PC-3 (cell line): ENCODE data around the gene GDF2. TPM values are rescaled to one million over a fixed set of nuclear protein-coding genes. Genes with fewer than 3 reads are reported as not detected.

Experiments
- ATAC-seq: fragments of 200-7000 bp; cut with Tn5 transposase; 2 replicates; pipeline ENCODE4 v1.9.1; 2020; ENCODE audit warnings: mild to moderate bottlenecking, moderate library complexity
- BruUV-seq: library from RNA; stranded (reverse); fragments of 400-500 nt; replicated peaks from 2 replicates; lab custom pipeline; 2021; lab: Mats Ljungman, UMichigan
- CTCF ChIA-PET: fragments of 300-600 bp; sonication (Branson Sonifier 250); formaldehyde crosslinking; loops from one replicate; lab custom pipeline; 2022; ENCODE audit warnings: antibody characterized with exemption; lab: Charles Lee
- POLR2A ChIA-PET: fragments of 300-600 bp; sonication (Branson Sonifier 250); formaldehyde crosslinking; loops from one replicate; lab custom pipeline; 2022; ENCODE audit warnings: antibody characterized with exemption; ENCODE audit not compliant: unreplicated experiment; lab: Charles Lee
- DNase-seq: peaks from one replicate; pipeline ENCODE4 v3.0.0-alpha.2; 2015
- H2AFZ ChIP-seq: fragments of 300-600 bp; sonication (generic); 2 replicates; pipeline ENCODE4 v1.6.0; 2016; ENCODE audit warnings: antibody characterized with exemption, low read length
- H3F3A ChIP-seq: fragments of 300-600 bp; sonication (generic); one replicate; pipeline ENCODE4 v1.6.0; 2017; ENCODE audit warnings: antibody characterized with exemption, low read length, control low read depth, mild to moderate bottlenecking; ENCODE audit not compliant: unreplicated experiment
- H3K27ac ChIP-seq: fragments of 300-600 bp; sonication (generic); 2 replicates; pipeline ENCODE4 v1.5.1; 2016; ENCODE audit warnings: mild to moderate bottlenecking, low read length
- H3K27me3 ChIP-seq: fragments of 300-600 bp; sonication (generic); 2 replicates; pipeline ENCODE4 v1.6.1; 2016; ENCODE audit warnings: low read length, mixed read lengths
- H3K36me3 ChIP-seq: fragments of 300-600 bp; sonication (generic); 2 replicates; pipeline ENCODE4 v1.6.1; 2016; ENCODE audit warnings: low read depth, mixed run types, low read length, mixed read lengths
- H3K4me1 ChIP-seq: fragments of 300-600 bp; sonication (generic); 2 replicates; pipeline ENCODE4 v1.5.1; 2016; ENCODE audit warnings: low read length; ENCODE audit not compliant: insufficient read depth
- H3K4me2 ChIP-seq: fragments of 300-600 bp; sonication (generic); 2 replicates; pipeline ENCODE4 v1.6.0; 2016; ENCODE audit warnings: low read length
- H3K4me3 ChIP-seq: fragments of 300-600 bp; sonication (generic); 2 replicates; pipeline ENCODE4 v1.5.1; 2016; ENCODE audit warnings: mild to moderate bottlenecking, low read length, mixed read lengths
- H3K79me2 ChIP-seq: fragments of 300-600 bp; sonication (generic); 2 replicates; pipeline ENCODE4 v1.6.1; 2017; ENCODE audit warnings: low read length, mixed read lengths
- H3K9ac ChIP-seq: fragments of 300-600 bp; sonication (generic); 2 replicates; pipeline ENCODE4 v1.6.0; 2016; ENCODE audit warnings: mild to moderate bottlenecking, low read length
- H3K9me2 ChIP-seq: fragments of 300-600 bp; sonication (generic); replicated peaks from 2 replicates; pipeline ENCODE4 v1.6.1; 2016; ENCODE audit warnings: mixed run types, low read length, mixed read lengths
- H3K9me3 ChIP-seq: fragments of 300-600 bp; sonication (generic); 2 replicates; pipeline ENCODE4 v1.6.1; 2016; ENCODE audit warnings: low read length, mixed read lengths
- H4K20me1 ChIP-seq: fragments of 300-600 bp; sonication (generic); 2 replicates; pipeline ENCODE4 v1.6.1; 2016; ENCODE audit warnings: low read length, mixed read lengths
- EZH2 ChIP-seq: fragments of 300-600 bp; sonication (generic); IDR thresholded peaks from one replicate; pipeline ENCODE4 v1.6.1; 2017; ENCODE audit warnings: antibody characterized with exemption, mild to moderate bottlenecking, low read length; ENCODE audit not compliant: unreplicated experiment
- EZH2phosphoT487 ChIP-seq: fragments of 300-600 bp; sonication (generic); IDR thresholded peaks from 2 replicates; pipeline ENCODE4 v1.6.1; 2018; ENCODE audit warnings: mild to moderate bottlenecking, antibody characterized with exemption, low read length, borderline replicate concordance
- intact Hi-C: fragments of 100-400 bp; cut with micrococcal nuclease; formaldehyde crosslinking; loops from 2 replicates; pipeline ENCODE4 v1.9.0; 2023
- total RNA-seq: library from RNA; depleted of rRNA; stranded (reverse); fragments of >200 nt; gene quantifications from 2 replicates; pipeline ENCODE4 v1.2.3, GENCODE V29; 2014
- TF ChIP-seq, protein P1 (sequence below): fragments of 300-600 bp; sonication (generic); conservative IDR thresholded peaks from 2 replicates; pipeline ENCODE4 v1.5.1; 2017; ENCODE audit warnings: antibody characterized with exemption, low read depth, mild to moderate bottlenecking, low read length

GDF2 gene
- total RNA-seq, 1 experiment from 2014 or later = not detected

DNA sequence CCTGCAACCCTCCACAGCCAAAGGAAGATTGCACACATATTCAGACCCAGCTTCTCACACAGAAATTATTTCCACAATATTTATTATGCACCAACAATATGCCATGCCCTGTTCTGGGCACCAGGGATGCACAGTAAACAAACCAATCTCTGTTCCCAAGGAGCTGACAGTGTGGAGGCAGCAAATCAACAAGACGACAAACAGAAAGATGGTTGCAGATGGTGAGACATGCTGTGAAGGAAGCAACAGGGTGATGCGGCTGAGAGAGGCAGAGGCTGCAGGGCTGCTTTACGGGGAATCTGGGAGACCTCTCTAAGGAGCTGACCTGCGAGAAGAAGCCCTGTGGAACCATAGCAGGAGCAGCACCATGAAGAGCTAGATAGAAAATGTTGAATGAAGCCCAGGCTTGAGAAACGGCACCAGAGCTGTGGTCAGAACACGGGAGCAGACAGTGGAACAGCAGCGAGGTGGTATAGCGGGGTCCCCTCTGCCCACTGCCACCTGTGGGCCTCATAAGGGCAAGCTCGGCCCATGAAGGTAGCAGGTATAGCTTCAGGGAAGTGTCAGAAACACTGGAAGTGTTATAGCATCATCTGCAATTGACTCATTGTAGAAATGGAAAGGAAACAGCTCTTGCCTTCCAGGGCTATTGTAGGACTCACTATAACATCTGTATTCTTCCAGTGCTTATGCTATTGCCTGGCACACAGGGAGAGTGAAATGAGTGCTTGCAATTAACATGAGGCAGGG lies 43.4 kb downstream of the GDF2 start:
- BruUV-seq = no TSS peak
- Histone ChIP-seq H2AFZ (no peak overlapping the region), H3K9me3 (no peaks in the 10 kb centered on the region), H3F3A (no peaks in the 10 kb centered on the region), H3K4me1 (0 out of 2 replicates have a peak, but pooled peaks cover 4% of the 10 kb centered on the region), H3K9ac (no peak overlapping the region), H3K79me2 (no peaks in the 10 kb centered on the region), H3K27ac (no peak overlapping the region), H3K9me2 (no peaks in the 10 kb centered on the region), H4K20me1 (no peaks in the 10 kb centered on the region), H3K27me3 (no peaks in the 10 kb centered on the region), H3K4me2 (no peak overlapping the region), H3K36me3 (no peaks in the 10 kb centered on the region), H3K4me3 (no peak overlapping the region)
- POLR2A ChIA-PET = no interaction called here
- no peak for TF ChIP-seq EZH2phosphoT487
- TF ChIP-seq, protein P1, sequence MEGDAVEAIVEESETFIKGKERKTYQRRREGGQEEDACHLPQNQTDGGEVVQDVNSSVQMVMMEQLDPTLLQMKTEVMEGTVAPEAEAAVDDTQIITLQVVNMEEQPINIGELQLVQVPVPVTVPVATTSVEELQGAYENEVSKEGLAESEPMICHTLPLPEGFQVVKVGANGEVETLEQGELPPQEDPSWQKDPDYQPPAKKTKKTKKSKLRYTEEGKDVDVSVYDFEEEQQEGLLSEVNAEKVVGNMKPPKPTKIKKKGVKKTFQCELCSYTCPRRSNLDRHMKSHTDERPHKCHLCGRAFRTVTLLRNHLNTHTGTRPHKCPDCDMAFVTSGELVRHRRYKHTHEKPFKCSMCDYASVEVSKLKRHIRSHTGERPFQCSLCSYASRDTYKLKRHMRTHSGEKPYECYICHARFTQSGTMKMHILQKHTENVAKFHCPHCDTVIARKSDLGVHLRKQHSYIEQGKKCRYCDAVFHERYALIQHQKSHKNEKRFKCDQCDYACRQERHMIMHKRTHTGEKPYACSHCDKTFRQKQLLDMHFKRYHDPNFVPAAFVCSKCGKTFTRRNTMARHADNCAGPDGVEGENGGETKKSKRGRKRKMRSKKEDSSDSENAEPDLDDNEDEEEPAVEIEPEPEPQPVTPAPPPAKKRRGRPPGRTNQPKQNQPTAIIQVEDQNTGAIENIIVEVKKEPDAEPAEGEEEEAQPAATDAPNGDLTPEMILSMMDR = no peak
- TF ChIP-seq EZH2 = no peak
- CTCF ChIA-PET = no interaction called here
- intact Hi-C loops = loop anchor here (10.0 kb wide), 1 partner anchor 69 kb away; no protein-coding TSS in a partner anchor
- DNase-seq (no peak), ATAC-seq (no peak)

GRCh38 chr10:47366181-47366631 lies 44.0 kb downstream of the GDF2 start:
- DNase-seq = no peak
- Histone ChIP-seq H3K4me1 (0 out of 2 replicates have a peak, but pooled peaks cover 4% of the 10 kb centered on the region), H3K36me3 (no peaks in the 10 kb centered on the region), H3K4me3 (no peak overlapping the region), H4K20me1 (no peaks in the 10 kb centered on the region), H3K9ac (no peak overlapping the region), H3K9me3 (no peaks in the 10 kb centered on the region), H3K27ac (no peak overlapping the region), H3F3A (no peaks in the 10 kb centered on the region), H3K4me2 (no peak overlapping the region), H3K79me2 (no peaks in the 10 kb centered on the region), H3K9me2 (no peaks in the 10 kb centered on the region), H3K27me3 (no peaks in the 10 kb centered on the region), H2AFZ (no peak overlapping the region)
- no peak for TF ChIP-seq EZH2phosphoT487
- TF ChIP-seq EZH2 = no peak
- BruUV-seq = no TSS peak
- ChIA-PET POLR2A (no interaction called here), CTCF (no interaction called here)
- intact Hi-C loops = loop anchor here (10.0 kb wide), 1 partner anchor 69 kb away; no protein-coding TSS in a partner anchor
- no peak for ATAC-seq

- POLR2A ChIA-PET = no interaction called here
- H3K79me2 ChIP-seq = no peaks in the 10 kb centered on the region
- H3K9ac ChIP-seq = no peak overlapping the region
- no peaks in the 10 kb centered on the region for H4K20me1 ChIP-seq
- H3K4me2 ChIP-seq = no peak overlapping the region
- ATAC-seq = no peak
- TF ChIP-seq EZH2 (no peak), EZH2phosphoT487 (no peak)
- TF ChIP-seq, protein P1 = no peak
- H3K27me3 ChIP-seq = no peaks in the 10 kb centered on the region
- no peaks in the 10 kb centered on the region for H3K9me3 ChIP-seq
- no peaks in the 10 kb centered on the region for H3K9me2 ChIP-seq
- H3K4me1 ChIP-seq = 0 out of 2 replicates have a peak, but pooled peaks cover 4% of the 10 kb centered on the region
- no peak overlapping the region for H3K27ac ChIP-seq
- no peak for DNase-seq
- no peaks in the 10 kb centered on the region for H3K36me3 ChIP-seq
- BruUV-seq = no TSS peak
- CTCF ChIA-PET = no interaction called here
- intact Hi-C loops = loop anchor here (10.0 kb wide), 1 partner anchor 68 kb away; no protein-coding TSS in a partner anchor
- H2AFZ ChIP-seq = no peak overlapping the region
- H3K4me3 ChIP-seq = no peak overlapping the region
- no peaks in the 10 kb centered on the region for H3F3A ChIP-seq
Measured at GRCh38 chr10:47366731-47367460, 44.6 kb downstream of the GDF2 start.
